ENCODE data around the gene ZNF740.

- TF ChIP-seq, protein P1, sequence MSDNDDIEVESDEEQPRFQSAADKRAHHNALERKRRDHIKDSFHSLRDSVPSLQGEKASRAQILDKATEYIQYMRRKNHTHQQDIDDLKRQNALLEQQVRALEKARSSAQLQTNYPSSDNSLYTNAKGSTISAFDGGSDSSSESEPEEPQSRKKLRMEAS (IDR thresholded peaks at IDR 0.05; ENCODE audit: low read depth), result no peak
- TF ChIP-seq, protein P2, sequence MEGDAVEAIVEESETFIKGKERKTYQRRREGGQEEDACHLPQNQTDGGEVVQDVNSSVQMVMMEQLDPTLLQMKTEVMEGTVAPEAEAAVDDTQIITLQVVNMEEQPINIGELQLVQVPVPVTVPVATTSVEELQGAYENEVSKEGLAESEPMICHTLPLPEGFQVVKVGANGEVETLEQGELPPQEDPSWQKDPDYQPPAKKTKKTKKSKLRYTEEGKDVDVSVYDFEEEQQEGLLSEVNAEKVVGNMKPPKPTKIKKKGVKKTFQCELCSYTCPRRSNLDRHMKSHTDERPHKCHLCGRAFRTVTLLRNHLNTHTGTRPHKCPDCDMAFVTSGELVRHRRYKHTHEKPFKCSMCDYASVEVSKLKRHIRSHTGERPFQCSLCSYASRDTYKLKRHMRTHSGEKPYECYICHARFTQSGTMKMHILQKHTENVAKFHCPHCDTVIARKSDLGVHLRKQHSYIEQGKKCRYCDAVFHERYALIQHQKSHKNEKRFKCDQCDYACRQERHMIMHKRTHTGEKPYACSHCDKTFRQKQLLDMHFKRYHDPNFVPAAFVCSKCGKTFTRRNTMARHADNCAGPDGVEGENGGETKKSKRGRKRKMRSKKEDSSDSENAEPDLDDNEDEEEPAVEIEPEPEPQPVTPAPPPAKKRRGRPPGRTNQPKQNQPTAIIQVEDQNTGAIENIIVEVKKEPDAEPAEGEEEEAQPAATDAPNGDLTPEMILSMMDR (IDR thresholded peaks at IDR 0.05), result no peak
- TF ChIP-seq TAF1 (IDR thresholded peaks at IDR 0.05; ENCODE audit: borderline replicate concordance, low read depth, low read length) (no peak), RFX5 (IDR thresholded peaks at IDR 0.05; ENCODE audit: low read length) (no peak), JUND (IDR thresholded peaks at IDR 0.05) (no peak), EP300 (IDR thresholded peaks at IDR 0.05; ENCODE audit: borderline replicate concordance in 1 of 2, low read depth in 1 of 2, low read length in 1 of 2) (no peak), POLR2AphosphoS5 (IDR thresholded peaks at IDR 0.05; ENCODE audit: low read depth, low read length) (no peak), FOSL2 (IDR thresholded peaks at IDR 0.05; ENCODE audit: borderline replicate concordance, low read depth) (no peak), YY1 (IDR thresholded peaks at IDR 0.05; ENCODE audit: low read depth) (no peak)
- TF ChIP-seq, protein P3, sequence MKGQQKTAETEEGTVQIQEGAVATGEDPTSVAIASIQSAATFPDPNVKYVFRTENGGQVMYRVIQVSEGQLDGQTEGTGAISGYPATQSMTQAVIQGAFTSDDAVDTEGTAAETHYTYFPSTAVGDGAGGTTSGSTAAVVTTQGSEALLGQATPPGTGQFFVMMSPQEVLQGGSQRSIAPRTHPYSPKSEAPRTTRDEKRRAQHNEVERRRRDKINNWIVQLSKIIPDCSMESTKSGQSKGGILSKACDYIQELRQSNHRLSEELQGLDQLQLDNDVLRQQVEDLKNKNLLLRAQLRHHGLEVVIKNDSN (IDR thresholded peaks at IDR 0.05; ENCODE audit: borderline replicate concordance, low read depth), result no peak
Observed at GRCh38 chr12:53244337-53244736, 63.8 kb downstream of the ZNF740 start.
